HEK293T (cell line): ENCODE results near the gene RPL10A.

Experiments used
- CTCF ChIA-PET: fragments of 350-600 bp; formaldehyde crosslinking; extraction: SDS; loops from one replicate; lab custom pipeline; 2021; ENCODE audit warnings: antibody characterized with exemption, inconsistent platforms; lab: Yijun Ruan, JAX
- POLR2A ChIA-PET: fragments of 350-600 bp; formaldehyde crosslinking; extraction: SDS; loops from one replicate; lab custom pipeline; 2020; ENCODE audit warnings: antibody characterized with exemption, inconsistent platforms; lab: Yijun Ruan, JAX
- DNase-seq: peaks from one replicate; pipeline ENCODE4 v3.0.0; 2012; ENCODE audit warnings: mixed read lengths; ENCODE audit errors: extremely low spot score
- ARNT ChIP-seq: fragments of 450-650 bp; IDR thresholded peaks from 2 replicates; pipeline ENCODE4 v1.6.1; 2017; ENCODE audit warnings: mild to moderate bottlenecking
- BHLHE40 ChIP-seq: fragments of 450-650 bp; IDR thresholded peaks from 2 replicates; pipeline ENCODE4 v1.6.1; 2016; ENCODE audit warnings: mild to moderate bottlenecking, moderate library complexity, borderline replicate concordance
- CTBP1 ChIP-seq: fragments of 450-650 bp; IDR thresholded peaks from 2 replicates; pipeline ENCODE4 v1.6.1; 2016; ENCODE audit warnings: borderline replicate concordance
- ELF4 ChIP-seq: fragments of 450-650 bp; IDR thresholded peaks from 2 replicates; pipeline ENCODE4 v1.6.1; 2017; ENCODE audit warnings: antibody characterized with exemption
- FOXA1 ChIP-seq: fragments of 450-650 bp; IDR thresholded peaks from 2 replicates; pipeline ENCODE4 v1.6.1; 2016; ENCODE audit warnings: mild to moderate bottlenecking
- FOXK2 ChIP-seq: fragments of 450-650 bp; IDR thresholded peaks from 2 replicates; pipeline ENCODE4 v1.6.1; 2016; ENCODE audit warnings: mild to moderate bottlenecking
- FOXM1 ChIP-seq: fragments of 450-650 bp; IDR thresholded peaks from 2 replicates; pipeline ENCODE4 v1.6.1; 2017; ENCODE audit warnings: mild to moderate bottlenecking, borderline replicate concordance
- HDGF ChIP-seq: fragments of 450-650 bp; IDR thresholded peaks from 2 replicates; pipeline ENCODE4 v1.6.1; 2017; ENCODE audit warnings: antibody characterized with exemption, borderline replicate concordance
- L3MBTL2 ChIP-seq: fragments of 450-650 bp; conservative IDR thresholded peaks from 2 replicates; pipeline ENCODE4 v1.6.1; 2016; ENCODE audit warnings: mild to moderate bottlenecking
- LEF1 ChIP-seq: fragments of 450-650 bp; IDR thresholded peaks from 2 replicates; pipeline ENCODE4 v1.6.1; 2017; ENCODE audit warnings: mild to moderate bottlenecking, borderline replicate concordance
- NFRKB ChIP-seq: fragments of 450-650 bp; IDR thresholded peaks from 2 replicates; pipeline ENCODE4 v1.6.1; 2016; ENCODE audit warnings: mild to moderate bottlenecking, moderate library complexity
- PKNOX1 ChIP-seq: fragments of 450-650 bp; IDR thresholded peaks from 2 replicates; pipeline ENCODE4 v1.6.1; 2016
- SP1 ChIP-seq: fragments of 450-650 bp; IDR thresholded peaks from 2 replicates; pipeline ENCODE4 v1.6.1; 2017
- SUZ12 ChIP-seq: fragments of 450-650 bp; IDR thresholded peaks from 2 replicates; pipeline ENCODE4 v1.6.1; 2016; ENCODE audit warnings: mild to moderate bottlenecking
- TARDBP ChIP-seq: fragments of 450-650 bp; IDR thresholded peaks from 2 replicates; pipeline ENCODE4 v1.6.1; 2016
- ZNF384 ChIP-seq: fragments of 450-650 bp; IDR thresholded peaks from 2 replicates; pipeline ENCODE4 v1.6.1; 2016

Gene RPL10A

GRCh38 chr6:35497571-35498421 lies 29.6 kb downstream of the RPL10A start:
- ChIA-PET CTCF (no interaction called here), POLR2A (interaction anchor here (0.8 to 1.9 kb wide), 3 partner anchors 8 to 26 kb away, joined by 3 to 7 read pairs (median 4); no protein-coding TSS in a partner anchor)
- peak; percentile 40 for DNase-seq
- TF ChIP-seq L3MBTL2 (peak; percentile 88), ARNT (no peak), LEF1 (no peak), BHLHE40 (no peak)

- ChIA-PET POLR2A (no interaction called here), CTCF (no interaction called here)
- DNase-seq, result no peak
- TF ChIP-seq LEF1 (no peak), PKNOX1 (no peak), FOXK2 (no peak), ZNF384 (no peak), ELF4 (no peak), TARDBP (no peak), CTBP1 (no peak), ARNT (no peak), SUZ12 (no peak), NFRKB (no peak), FOXA1 (no peak)
Measured at GRCh38 chr6:35498422-35499067, 30.3 kb downstream of the RPL10A start.

DNA sequence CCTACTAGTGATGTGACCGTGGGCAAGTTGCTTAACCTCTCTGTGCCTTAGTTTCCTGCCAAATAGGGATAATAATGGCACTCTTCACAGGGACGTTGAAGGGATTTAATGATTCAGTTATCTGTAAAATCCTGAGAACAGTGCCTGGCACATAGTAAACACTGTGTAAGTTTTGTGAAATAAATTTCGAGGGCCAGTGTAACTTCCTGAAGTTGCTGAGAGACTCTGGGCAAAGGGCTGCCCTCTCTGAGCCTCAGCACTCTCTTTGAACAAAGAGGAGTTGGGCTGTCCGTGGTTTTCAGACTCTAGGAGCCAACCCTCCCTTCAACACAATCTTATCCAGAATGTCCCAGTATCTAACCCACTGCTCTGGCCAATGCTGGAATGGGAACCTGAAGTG lies 31.2 kb downstream of the RPL10A start:
- no peak for TF ChIP-seq SUZ12
- no peak for TF ChIP-seq ELF4
- TF ChIP-seq L3MBTL2, result no peak
- TF ChIP-seq LEF1, result no peak
- TF ChIP-seq BHLHE40, result no peak
- TF ChIP-seq HDGF, result no peak
- TF ChIP-seq TARDBP, result no peak
- no peak for TF ChIP-seq FOXA1
- no peak for TF ChIP-seq PKNOX1
- no peak for TF ChIP-seq FOXM1
- TF ChIP-seq NFRKB, result no peak
- no peak for TF ChIP-seq ZNF384
- ChIA-PET POLR2A (no interaction called here), CTCF (interaction anchor here (0.6 kb wide), 1 partner anchor 91 kb away, joined by 3 read pairs; no protein-coding TSS in a partner anchor)
- DNase-seq, result no peak

DNA sequence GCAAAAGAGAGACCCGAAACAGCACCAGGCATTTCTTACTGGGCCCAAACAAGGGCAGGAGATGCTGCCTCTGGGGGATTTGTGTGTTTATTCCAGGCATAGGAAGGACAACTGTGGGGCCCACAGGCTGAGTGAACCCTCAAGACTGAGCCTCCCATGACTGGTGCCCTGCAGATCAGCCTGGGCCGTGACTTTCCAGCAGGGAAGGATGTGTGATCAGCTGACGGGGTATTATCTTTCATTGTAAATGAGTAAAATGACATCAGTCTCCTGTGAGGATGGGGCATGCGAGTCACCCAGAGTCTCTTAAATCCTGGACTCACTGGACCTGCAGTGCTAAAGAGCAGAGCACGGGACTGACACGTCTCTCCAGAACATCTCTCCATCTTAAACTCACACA lies 32.6 kb downstream of the RPL10A start:
- ChIA-PET CTCF (no interaction called here), POLR2A (no interaction called here)
- TF ChIP-seq LEF1 (no peak), ELF4 (no peak), FOXK2 (no peak), SP1 (no peak), CTBP1 (no peak), TARDBP (no peak), PKNOX1 (no peak)
- DNase-seq, result no peak

- CTCF ChIA-PET, result interaction anchor here (0.7 to 2.3 kb wide), 3 partner anchors 21 to 238 kb away, joined by 3 to 19 read pairs (median 4); no protein-coding TSS in a partner anchor
- POLR2A ChIA-PET, result interaction anchor here (1.0 kb wide), 1 partner anchor 30 kb away, joined by 3 read pairs; no protein-coding TSS in a partner anchor
- DNase-seq, result no peak
- TF ChIP-seq NFRKB (no peak), FOXM1 (no peak), SUZ12 (no peak), L3MBTL2 (no peak), ELF4 (no peak), HDGF (no peak), BHLHE40 (no peak), ZNF384 (no peak), SP1 (no peak), ARNT (no peak)
Measured at GRCh38 chr6:35501784-35502183, 33.6 kb downstream of the RPL10A start.

DNA sequence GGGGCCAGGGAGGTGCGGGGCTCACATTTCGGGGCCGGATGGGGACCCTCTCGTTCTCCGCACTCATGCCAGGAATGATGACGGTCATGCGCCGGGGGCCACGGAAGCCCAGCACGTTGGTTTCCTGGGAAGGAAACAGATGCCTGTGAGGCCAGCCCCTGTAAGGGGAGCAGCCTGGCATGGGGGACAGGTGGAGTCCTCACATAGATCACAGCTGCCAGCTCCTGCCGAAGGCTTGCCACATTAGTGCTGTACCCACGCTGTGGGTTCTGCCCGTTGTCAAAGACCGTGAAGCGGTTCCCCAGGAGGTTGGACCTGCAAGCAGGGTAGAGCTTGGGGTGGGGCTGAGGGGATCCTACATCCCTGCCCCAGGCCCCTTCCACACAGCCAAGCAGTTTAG lies 35.3 kb downstream of the RPL10A start:
- CTCF ChIA-PET, result interaction anchor here (0.6 to 2.3 kb wide), 2 partner anchors 20 to 25 kb away, joined by 3 to 19 read pairs; no protein-coding TSS in a partner anchor
- POLR2A ChIA-PET, result no interaction called here
- DNase-seq, result no peak
- TF ChIP-seq BHLHE40 (no peak), PKNOX1 (no peak), LEF1 (no peak), FOXK2 (no peak), TARDBP (no peak), L3MBTL2 (no peak), SUZ12 (no peak), FOXM1 (no peak), HDGF (no peak), ARNT (no peak)
